Esophagus muscularis mucosa (tissue), 4 donors: ENCODE data around the gene SPTLC2.

Source experiments
- CTCF ChIP-seq, 3 experiments: fragments of 200-600 bp in 2 of 3; fragments of 450-650 bp in 1 of 3; sonication (generic) in 2 of 3; IDR thresholded peaks; one replicate each; pipeline ENCODE4 v1.5.1; 2017 to 2019; ENCODE audit warnings: antibody characterized with exemption in 3 of 3, mild to moderate bottlenecking in 2 of 3, moderate library complexity in 1 of 3
- EP300 ChIP-seq: sonication (generic); formaldehyde crosslinking; IDR thresholded peaks from one replicate; pipeline ENCODE4 v1.6.1; 2017; ENCODE audit warnings: antibody characterized with exemption
- POLR2A ChIP-seq: fragments of 450-650 bp; IDR thresholded peaks from one replicate; pipeline ENCODE4 v1.6.1; 2017; ENCODE audit warnings: antibody characterized with exemption, moderate library complexity, mild to moderate bottlenecking, low read depth

GRCh38 chr14:77610553-77610952, 5.9 kb downstream of the SPTLC2 start:
- no peak for TF ChIP-seq CTCF (IDR thresholded peaks at IDR 0.05)
- no peak for TF ChIP-seq POLR2A
- TF ChIP-seq EP300, result no peak
